Activated T-helper 1 cell treated with Interleukin-2 at 50 U/mL for 16 hours (primary cell): ENCODE results near the gene GABPB1.

Experiments used
- DNase-seq: peaks from one replicate; pipeline ENCODE4 v3.0.0-alpha.2; 2020; ENCODE audit warnings: low read depth

GABPB1 gene

GRCh38 chr15:50241684-50242450, 113.1 kb downstream of the GABPB1 start:
- no peak for DNase-seq

- no peak for DNase-seq
These were observed 116.7 kb downstream of the GABPB1 start for GRCh38 chr15:50238255-50238654.

- no peak for DNase-seq
These were observed 118.6 kb downstream of the GABPB1 start for GRCh38 chr15:50236433-50236832.

GRCh38 chr15:50235794-50236193, 119.2 kb downstream of the GABPB1 start:
- DNase-seq, result no peak

- DNase-seq, result no peak
These were observed 120.2 kb downstream of the GABPB1 start for GRCh38 chr15:50234764-50235163.

- no peak for DNase-seq
These were observed 121.7 kb downstream of the GABPB1 start for GRCh38 chr15:50233192-50233736.

GRCh38 chr15:50232791-50233190, 122.2 kb downstream of the GABPB1 start:
- DNase-seq, result no peak

GRCh38 chr15:50231761-50232160, 123.2 kb downstream of the GABPB1 start:
- DNase-seq, result no peak

- no peak for DNase-seq
These were observed 125.7 kb downstream of the GABPB1 start for GRCh38 chr15:50229336-50229735.

GRCh38 chr15:50228866-50229265, 126.1 kb downstream of the GABPB1 start:
- no peak for DNase-seq

GRCh38 chr15:50227076-50227475, 127.9 kb downstream of the GABPB1 start:
- DNase-seq, result no peak

GRCh38 chr15:50225938-50226337, 129.1 kb downstream of the GABPB1 start:
- DNase-seq, result no peak
